Activated CD4-positive, CD25-positive, alpha-beta regulatory T cell (primary cell): Measurements from ENCODE around the gene CCDC120.
A peak's percentile ranks its signal among the peaks of the same experiment; 100 is the strongest.

Experiments
- DNase-seq, 4 experiments: peaks; one replicate each; lab custom pipeline; 2025; lab: John Stamatoyannopoulos, UW

CCDC120 gene

DNA sequence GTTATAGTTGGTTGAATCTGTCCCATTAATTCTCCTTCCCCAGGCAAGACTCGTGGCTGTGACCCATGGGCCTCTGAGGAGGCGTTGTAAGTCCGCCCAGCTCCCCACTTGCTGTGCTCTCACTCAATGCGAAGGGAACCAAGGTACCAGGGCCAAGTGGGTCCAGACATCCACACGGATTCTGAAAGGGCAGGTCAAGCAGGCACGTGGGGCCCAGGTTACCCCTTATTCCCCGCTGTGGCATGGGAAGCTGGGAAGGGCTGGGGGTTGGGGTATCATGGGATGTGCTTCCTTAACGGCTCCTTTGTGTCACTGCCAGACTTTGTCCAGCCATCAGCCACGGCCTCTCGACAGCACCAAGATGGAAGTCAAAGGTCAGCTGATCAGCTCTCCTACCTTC is 3.1 kb downstream of the CCDC120 start:
- DNase-seq = no peak

DNA sequence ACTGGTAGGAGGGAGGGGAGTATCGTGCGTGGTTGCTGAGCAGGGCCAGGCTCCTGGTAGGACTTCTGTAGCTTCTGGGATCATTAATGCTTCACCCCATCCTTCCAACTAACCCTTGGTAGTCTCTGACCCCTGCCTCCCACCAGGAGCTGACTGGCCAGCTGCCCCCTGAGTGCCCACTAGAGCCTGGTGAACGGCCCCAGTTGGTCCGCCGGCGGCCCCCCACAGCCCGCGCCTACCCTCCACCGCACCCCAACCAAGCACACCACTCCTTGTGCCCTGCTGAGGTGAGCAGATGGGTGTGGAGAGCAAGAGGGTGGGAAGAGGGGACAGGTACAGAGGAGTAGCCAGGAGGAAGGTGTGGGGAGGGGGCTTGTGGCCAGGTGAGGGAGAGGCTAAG is 4.9 kb downstream of the CCDC120 start:
- DNase-seq = no peak

- no peak for DNase-seq
These were observed 5.5 kb downstream of the CCDC120 start for GRCh38 chrX:49064303-49064702.

DNA sequence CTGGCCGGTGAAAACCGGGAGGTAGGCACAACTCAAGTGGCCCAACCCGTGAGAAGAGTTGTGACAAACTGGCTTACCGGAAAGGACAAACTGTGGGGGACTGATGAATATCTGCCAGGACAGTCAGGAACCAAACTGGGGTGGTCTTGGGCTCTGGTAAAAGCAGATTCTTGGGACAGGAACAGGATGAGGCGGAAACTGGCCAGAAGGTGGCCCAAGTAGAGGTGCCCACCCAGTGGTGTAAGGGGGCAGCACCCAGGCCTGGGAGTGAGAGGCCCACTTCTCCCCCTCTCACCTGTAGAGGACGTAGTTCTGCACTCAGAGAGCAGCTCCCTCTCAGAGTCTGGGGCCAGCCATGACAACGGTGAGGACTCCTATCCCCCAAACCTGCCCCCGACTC is 5.9 kb downstream of the CCDC120 start:
- DNase-seq = no peak

GRCh38 chrX:49066278-49066677 is 7.5 kb downstream of the CCDC120 start:
- DNase-seq = no peak

- DNase-seq = no peak
These were observed 7.9 kb downstream of the CCDC120 start for GRCh38 chrX:49066690-49067089.

DNA sequence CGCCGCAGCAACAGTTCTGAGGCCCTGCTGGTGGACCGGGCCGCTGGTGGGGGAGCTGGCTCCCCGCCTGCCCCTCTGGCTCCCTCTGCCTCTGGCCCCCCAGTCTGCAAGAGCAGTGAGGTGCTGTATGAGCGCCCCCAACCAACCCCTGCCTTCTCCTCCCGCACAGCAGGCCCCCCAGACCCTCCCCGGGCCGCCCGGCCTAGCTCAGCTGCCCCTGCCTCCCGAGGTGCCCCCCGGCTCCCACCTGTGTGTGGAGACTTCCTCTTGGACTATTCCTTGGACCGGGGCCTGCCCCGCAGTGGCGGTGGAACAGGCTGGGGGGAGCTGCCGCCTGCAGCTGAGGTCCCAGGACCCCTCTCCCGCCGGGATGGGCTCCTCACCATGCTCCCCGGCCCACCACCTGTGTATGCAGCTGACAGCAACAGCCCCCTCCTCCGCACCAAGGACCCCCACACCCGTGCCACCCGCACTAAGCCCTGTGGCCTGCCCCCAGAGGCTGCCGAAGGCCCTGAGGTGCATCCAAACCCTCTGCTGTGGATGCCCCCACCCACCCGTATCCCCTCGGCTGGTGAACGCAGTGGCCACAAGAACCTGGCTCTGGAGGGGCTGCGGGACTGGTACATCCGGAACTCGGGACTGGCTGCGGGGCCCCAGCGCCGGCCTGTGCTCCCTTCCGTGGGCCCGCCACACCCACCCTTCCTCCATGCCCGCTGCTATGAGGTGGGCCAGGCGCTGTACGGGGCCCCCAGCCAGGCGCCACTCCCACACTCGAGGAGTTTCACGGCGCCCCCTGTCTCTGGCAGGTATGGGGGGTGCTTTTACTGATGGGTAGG is 8.7 kb downstream of the CCDC120 start:
- no peak for DNase-seq

- DNase-seq = no peak
These were observed 10.2 kb downstream of the CCDC120 start for GRCh38 chrX:49069038-49069437.

DNA sequence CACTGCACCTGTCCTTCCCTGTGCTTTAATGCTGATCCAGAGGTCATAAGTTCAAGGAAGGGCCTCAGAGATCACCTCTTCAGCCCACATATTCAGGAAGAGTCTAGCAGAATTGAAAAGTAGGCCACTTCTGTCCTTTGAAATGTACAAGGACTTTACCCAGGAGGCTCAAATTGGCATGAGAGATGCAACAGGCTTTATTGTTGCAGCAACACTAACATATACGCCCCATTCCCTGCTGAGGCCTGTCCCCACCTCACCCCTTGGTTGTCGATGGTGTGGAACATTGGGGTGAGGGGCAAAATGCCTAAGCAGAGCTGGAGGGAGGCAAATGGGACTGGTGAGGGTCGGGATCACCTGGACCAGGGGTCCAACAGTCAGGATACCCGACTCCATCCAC is 12.2 kb downstream of the CCDC120 start:
- no peak for DNase-seq

GRCh38 chrX:49071877-49072711 is 13.3 kb downstream of the CCDC120 start:
- no peak for DNase-seq

DNA sequence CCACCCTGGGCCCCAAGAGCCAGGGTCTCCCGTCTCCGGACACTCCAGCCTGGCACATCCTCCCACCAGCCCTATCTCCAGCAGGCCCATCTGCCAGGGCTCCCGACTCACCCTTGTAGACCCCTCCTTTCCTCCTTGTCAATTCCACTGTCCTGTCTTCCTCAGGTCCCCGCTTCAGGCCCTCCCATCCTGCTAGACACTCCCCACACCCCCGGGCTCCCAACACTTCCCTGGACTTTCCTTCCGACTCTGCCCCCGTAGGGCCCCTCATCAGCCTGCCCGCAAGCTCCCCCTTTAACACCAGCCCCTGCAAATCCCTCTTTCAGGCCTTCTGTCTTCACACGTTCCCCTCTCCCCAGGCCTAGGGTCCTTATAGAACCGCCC is 13.9 kb downstream of the CCDC120 start:
- DNase-seq = no peak

GRCh38 chrX:49073601-49074575 is 15.1 kb downstream of the CCDC120 start, which contains the start of gene PRAF2:
Gene PRAF2 (minus strand): TSS chrX:49074002. CDS start chrX:49073987, 15 bp downstream.
- DNase-seq = peak; percentile 44 to 79 (median 67)

DNA sequence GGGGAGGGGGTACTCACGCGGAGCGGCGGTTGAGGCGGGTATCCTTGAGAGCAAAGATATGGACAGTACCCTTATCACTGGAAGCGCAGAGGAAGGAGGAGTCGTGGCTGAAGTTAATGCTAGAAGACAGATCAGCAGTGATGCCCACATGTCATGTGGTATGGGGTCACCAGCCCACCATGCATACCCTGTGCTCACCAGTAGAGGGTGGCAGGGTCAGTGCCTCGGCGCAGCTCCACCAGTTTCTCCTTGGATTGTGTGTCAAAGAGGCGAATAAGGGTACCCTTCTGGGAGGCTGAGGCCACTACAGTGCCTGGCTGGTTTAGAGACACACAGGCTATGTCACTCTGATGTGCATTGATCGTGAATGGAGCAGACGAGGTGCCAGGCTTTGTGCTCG is 16.5 kb downstream of the CCDC120 start:
- DNase-seq = no peak

- DNase-seq = no peak
These were observed 19.1 kb downstream of the CCDC120 start for GRCh38 chrX:49077941-49078340.

DNA sequence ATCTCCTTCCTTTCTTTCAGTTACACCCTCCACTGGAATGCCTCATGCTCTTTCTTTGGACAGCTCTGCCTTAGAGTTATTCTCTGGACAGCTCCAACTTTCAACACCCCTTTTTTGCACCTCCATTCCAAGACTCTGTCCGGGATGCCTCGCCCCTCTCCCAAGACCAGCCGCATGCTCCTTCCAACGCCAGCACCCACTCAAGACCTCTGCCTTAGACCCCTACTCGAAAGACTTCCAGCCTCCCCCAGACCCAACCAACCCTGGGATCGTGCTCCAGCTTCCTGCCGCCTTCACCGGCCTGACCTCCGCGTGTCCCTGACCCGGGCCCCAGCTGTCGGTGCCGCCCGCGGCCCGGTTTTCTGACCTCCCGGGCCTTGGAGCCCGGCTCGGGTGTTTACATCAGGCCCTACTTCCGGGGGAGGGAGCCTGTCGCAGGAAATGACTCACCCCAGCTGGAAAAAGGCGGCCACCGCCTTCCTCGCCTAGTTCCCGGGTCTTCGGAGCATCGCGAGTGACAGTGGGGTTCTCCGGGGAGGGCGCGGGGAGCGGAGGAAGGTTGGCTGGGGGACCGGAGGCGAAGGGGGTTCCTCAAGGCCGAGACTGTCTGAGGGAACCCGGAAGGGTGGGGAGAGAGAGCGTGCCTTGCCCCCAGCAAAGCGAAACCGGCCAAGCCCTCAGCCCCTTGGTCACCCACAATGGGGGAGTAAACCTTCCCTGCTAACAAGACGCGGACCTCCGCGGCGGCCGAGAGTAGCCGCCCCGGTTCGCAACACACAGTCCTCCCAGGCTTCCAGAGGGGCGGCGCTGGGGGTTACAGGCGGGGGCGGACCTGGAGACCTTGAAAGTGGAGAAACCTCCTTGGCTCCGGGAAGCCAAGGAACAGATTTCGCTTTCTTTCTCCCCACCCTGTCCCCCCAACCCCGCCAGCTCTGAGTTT is 21.0 kb downstream of the CCDC120 start, which contains the start of gene WDR45:
Gene WDR45 (minus strand): TSS at position 399 of the 940 bp plus-strand sequence. CDS start 1,792 bp downstream, outside the sequence.
- DNase-seq = peak; percentile 28 to 54 (median 36)

DNA sequence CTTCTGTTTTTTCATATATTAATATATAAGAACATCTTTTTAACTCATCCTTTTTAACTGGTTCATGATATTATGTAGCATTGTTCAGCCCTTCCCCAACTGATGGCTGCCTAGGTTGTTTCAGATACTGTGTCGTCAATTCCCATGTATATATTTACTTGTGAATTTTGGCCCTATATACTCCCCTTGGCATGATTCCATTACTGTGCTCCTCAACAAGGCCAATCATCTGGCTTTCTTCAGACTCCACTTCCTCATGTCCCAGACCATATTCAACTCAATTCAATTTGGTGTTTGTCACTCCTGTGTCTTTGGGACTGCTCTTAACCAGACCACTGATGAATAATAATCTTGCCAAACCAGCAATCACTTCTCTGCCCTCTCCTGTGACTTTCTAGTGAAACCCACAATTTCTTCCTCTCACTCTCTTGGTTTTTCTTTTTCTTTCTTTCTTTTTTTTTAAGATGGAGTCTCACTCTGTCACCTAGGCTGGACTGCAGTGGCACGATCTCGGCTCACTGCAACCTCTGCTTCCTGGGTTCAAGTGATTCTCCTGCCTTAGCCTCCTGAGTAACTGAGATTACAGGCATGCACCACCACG is 23.6 kb downstream of the CCDC120 start:
- no peak for DNase-seq

GRCh38 chrX:49089553-49089952 is 30.8 kb downstream of the CCDC120 start:
- DNase-seq = no peak

GRCh38 chrX:49096419-49096818 is 37.6 kb downstream of the CCDC120 start:
- DNase-seq = no peak

GRCh38 chrX:49100704-49101628 is 42.2 kb downstream of the CCDC120 start:
- DNase-seq = peak; percentile 67 to 76 (median 72)
